Femur (tissue), 1 donor: ENCODE measurements around the gene DNAJC4.

Experiments used
- DNase-seq: peaks from one replicate; pipeline ENCODE4 v3.0.0-alpha.2; 2017

The DNAJC4 gene

GRCh38 chr11:64230985-64231365 is 627 bp downstream of the DNAJC4 start:
- no peak for DNase-seq

- no peak for DNase-seq
These were observed 1.2 kb downstream of the DNAJC4 start for GRCh38 chr11:64231546-64231945.

- DNase-seq: no peak
These were observed 2.0 kb downstream of the DNAJC4 start for GRCh38 chr11:64232182-64232966.

GRCh38 chr11:64232967-64233315 is 2.6 kb downstream of the DNAJC4 start:
- no peak for DNase-seq

GRCh38 chr11:64233913-64234586 is 3.7 kb downstream of the DNAJC4 start, which contains the start of gene VEGFB:
Gene VEGFB (plus strand): TSS chr11:64234584. CDS start chr11:64234834, 250 bp downstream.
- peak; percentile 83 for DNase-seq

- no peak for DNase-seq
These were observed 4.5 kb downstream of the DNAJC4 start for GRCh38 chr11:64234647-64235379.

- no peak for DNase-seq
These were observed 5.3 kb downstream of the DNAJC4 start for GRCh38 chr11:64235437-64236161.

GRCh38 chr11:64237484-64237951 is 7.2 kb downstream of the DNAJC4 start:
- no peak for DNase-seq

- no peak for DNase-seq
These were observed 7.7 kb downstream of the DNAJC4 start for GRCh38 chr11:64238076-64238475.

- no peak for DNase-seq
These were observed 8.7 kb downstream of the DNAJC4 start for GRCh38 chr11:64238999-64239398.

- no peak for DNase-seq
These were observed 9.5 kb downstream of the DNAJC4 start for GRCh38 chr11:64239662-64240434.

GRCh38 chr11:64240435-64241240 is 10.3 kb downstream of the DNAJC4 start, which contains the start of gene FKBP2:
Gene FKBP2 (plus strand): TSS chr11:64241095. CDS start chr11:64242388, 1,293 bp downstream.
- peak; percentile 99 for DNase-seq

- DNase-seq: peak; percentile 100
These were observed 10.8 kb downstream of the DNAJC4 start for GRCh38 chr11:64241241-64241490.

GRCh38 chr11:64241491-64242374 is 11.4 kb downstream of the DNAJC4 start:
- peak; percentile 70 for DNase-seq

- no peak for DNase-seq
These were observed 13.0 kb downstream of the DNAJC4 start for GRCh38 chr11:64243236-64243854.

- no peak for DNase-seq
These were observed 13.8 kb downstream of the DNAJC4 start for GRCh38 chr11:64244107-64244506.

- no peak for DNase-seq
These were observed 14.6 kb downstream of the DNAJC4 start for GRCh38 chr11:64244966-64245365.

- DNase-seq: peak; percentile 85
These were observed 15.1 kb downstream of the DNAJC4 start for GRCh38 chr11:64245401-64245796.

GRCh38 chr11:64245797-64246620 is 15.7 kb downstream of the DNAJC4 start:
- DNase-seq: peak; percentile 81
